GM19452 (cell line): ENCODE data around the gene IQCH.

Source experiments
- ATAC-seq: cut with Tn5 transposase; IDR thresholded peaks from one replicate; pipeline ENCODE4 v1.9.1; 2021; ENCODE audit not compliant: unreplicated experiment

Gene IQCH

GRCh38 chr15:67296684-67297083 is 42.1 kb downstream of the IQCH start:
- ATAC-seq = no peak

DNA sequence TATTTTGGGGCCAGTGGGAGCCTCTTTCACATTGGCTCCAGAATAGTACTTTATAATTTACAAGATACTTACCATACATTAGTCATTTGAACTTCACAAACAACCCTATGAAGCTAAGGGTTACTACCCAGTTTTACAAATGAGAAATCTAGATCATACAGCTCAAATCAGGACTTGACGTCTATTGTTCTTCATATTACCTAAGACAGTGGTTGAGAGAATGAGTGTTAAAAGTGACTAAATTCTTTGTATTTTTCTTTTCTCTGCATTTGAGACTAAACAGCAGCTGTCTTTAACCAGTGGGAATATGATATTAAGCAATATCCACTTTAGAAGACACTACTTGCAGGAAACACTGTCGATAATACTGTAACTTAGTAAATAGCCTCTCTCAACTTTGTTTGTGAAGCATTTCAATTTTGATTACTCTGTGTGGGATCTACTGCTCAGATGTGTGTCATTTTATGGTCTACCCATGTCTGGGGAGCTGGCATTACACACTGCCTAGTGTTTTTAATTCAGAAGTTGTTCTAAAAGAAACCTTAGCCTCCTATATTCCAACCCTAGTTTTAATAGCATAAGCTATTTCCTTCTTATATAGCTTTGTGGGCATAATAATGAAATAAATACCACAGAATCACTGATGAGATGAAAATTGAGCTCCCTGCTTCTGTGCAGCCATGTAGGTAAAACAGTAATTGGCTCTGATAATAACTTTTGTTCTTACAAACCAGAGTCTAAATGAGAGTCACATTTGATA is 45.9 kb downstream of the IQCH start:
- no peak for ATAC-seq

DNA sequence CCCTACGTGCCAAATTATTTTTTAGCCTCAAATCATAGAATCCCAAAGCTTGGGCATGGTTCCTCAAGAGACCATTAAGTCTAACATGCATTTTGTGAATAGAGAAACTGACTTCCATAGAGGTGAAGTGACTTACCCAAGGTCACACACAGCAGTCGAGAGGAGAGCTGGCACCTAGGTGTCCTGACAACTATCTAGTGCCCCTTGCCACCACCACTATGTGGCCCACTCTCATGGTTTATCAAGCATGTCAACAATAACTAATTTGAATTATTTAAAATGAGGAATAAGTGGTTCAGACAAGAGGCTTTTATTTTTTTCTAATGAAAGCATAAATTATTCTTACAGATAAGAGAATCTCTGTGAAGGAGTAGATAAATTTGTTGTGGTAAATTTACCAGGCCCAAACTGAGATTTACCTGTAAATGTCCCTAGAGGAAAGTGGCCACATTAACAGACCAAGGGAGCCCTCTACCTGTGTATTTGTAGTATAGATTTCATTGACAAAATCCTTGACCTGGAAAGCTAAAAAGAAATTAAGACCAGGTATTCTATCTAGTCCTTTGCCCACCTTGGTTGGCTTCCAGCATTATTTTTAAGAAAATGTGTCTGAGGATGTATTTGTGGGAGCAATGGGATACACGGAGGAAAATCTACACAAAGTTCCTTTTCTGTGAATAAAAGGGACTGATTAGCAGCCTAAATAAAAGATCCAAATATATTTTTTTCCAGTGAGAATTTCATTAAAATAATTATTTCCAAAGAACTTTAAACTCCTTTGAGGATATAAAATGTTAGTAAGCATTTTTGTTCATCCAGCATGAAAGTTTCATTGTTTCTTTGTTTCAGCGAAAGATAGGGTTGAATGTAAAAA is 49.1 kb downstream of the IQCH start:
- ATAC-seq = no peak

DNA sequence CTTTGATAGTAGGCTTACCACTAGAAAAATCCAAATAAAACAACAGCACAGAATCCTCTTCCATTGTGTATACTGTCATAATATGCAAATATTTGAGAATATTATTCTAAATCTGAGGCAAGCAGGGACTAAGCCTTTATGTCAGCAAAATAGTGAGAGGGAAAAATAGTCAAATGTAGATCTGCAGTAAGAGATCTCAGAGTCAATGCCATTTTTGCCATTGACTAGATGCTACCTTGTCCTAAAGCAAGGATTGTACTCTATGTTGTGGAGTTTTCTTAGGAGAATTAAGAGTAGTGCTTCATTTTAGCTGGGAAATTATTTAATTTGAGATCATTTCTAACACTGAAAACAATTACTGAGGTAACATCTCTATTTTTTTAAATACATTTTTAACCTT is 50.2 kb downstream of the IQCH start:
- ATAC-seq = no peak

DNA sequence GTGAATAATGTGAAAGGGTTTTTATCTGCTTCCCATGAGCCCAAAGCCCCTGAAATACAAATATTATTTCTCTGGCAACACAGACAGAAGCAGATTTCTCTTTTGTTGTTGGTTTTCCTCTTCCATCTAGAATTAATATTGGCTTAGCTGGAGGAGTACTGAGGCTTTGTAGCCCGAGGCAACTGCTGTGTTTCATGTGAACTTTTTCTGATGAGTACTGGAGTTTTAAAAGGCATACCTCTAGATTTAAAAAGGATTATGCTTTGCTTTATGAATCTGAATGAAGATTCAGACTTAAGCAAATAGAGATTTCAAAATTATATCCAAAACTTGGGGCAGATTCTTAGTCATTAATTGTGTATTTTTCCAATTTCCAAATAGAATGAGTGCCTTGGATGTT is 50.9 kb downstream of the IQCH start:
- no peak for ATAC-seq

DNA sequence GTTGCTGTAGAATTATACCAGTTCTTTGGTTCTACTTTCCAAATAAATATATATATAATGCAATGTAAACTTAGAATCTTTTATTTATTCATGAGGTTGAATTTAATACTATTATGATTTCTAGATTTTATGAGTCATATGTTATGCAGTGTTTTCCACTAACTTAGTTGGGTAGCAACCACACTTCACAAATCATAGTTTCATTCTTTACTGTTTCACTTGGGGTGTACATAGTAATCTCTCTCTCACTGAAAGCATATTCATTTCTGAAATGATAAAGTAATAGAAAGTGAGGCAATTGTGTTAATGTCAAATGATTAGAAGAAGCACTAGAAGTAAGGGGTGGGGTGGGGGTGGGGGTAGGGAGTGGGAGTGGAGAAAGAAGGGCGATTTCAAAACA is 52.6 kb downstream of the IQCH start:
- ATAC-seq = no peak

GRCh38 chr15:67307889-67308597 is 53.5 kb downstream of the IQCH start:
- no peak for ATAC-seq

DNA sequence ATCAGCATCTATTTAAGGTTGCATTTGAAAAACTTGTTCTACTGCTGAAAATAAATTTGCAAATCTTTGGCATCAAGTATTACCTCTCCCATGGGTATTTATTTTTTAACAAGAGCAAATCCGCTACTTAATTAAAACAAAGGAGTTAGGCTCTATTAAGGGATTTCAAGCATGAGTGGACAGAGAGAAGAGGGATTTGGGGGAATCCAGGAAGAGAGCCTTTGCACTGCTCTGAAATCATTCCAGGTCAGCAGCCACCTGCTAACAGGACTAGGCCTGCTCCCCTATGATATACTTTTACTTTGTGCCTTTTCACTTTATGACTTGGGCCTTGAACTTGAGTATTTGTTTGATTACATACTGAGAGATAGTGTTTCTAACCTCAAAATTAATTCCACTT is 57.1 kb downstream of the IQCH start:
- ATAC-seq = no peak

- ATAC-seq = no peak
Measured at GRCh38 chr15:67319961-67320360, 65.4 kb downstream of the IQCH start.

DNA sequence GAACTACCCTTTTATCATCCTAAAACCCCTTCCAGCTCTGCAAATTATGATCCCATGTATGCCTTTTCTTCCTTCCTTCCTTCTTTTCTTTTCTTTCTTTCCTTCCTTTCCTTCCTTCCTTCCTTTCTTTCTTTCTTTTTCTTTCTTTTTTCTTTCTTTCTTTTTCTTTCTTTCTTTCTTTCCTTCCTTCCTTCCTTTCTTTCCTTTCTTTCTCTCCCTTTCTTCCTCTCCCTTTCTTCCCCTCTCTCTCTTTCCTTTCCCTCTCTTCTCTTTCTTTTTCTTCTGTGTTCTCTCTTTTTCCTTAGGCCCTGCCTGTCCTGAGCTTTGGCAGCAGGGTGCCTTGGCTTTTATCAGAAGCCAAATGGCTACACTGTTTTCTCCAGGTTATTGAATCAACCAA is 66.8 kb downstream of the IQCH start:
- ATAC-seq = no peak

DNA sequence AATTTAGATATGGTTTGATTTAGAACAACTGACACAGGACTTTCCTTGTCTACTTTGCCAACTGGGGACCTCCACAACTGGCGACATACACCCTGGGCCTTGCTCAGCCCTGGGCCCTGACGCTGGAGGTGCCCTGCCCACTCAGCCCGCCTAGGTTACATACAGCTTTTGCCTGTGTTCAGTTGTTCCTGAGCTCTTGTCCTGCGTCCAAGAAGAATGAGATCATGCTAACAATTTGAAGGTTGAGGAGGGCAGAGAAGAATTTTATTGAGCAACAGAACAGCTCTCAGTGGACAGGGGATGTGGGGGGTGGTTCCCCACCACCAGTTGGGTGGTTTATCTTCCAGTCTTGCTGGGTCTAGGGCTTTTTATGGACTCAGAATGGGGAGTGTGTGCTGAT is 67.9 kb downstream of the IQCH start:
- no peak for ATAC-seq

GRCh38 chr15:67327312-67327711 is 72.7 kb downstream of the IQCH start:
- no peak for ATAC-seq

GRCh38 chr15:67327737-67328136 is 73.2 kb downstream of the IQCH start:
- no peak for ATAC-seq

DNA sequence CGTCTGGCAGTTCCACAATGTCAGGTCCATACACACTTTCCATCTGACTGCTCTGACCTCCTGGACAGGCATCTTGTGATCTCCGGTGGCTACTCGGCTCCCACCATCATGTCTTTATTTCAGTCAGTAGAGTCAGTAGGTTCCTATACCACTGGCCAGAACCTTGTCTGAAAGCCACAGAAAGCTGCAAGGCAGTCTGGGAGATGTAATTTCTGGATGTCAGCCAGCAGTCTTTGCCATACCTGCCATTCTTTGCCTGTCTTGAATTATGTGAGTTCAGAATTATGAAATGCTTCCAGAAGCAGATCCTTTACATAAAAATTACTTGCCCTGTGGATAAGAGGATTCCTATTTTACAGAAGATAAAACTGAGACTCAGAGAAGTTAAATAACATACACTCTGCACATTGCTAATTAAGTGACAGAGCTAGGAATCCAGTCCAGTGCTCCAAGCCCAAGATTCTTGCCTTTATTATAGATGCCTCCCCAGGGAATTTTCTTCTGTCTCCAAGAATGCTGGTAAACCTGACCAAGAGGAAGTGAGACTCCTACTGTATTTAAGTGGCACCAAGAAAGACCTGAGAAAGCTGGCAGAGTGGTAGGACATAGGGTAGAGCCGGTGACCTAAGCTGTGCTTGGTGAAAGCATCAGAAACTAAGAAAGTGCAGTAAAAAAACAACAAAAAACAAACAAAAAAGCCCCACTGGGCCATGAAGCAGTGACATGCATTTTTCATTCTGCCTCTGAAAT is 75.6 kb downstream of the IQCH start:
- no peak for ATAC-seq

DNA sequence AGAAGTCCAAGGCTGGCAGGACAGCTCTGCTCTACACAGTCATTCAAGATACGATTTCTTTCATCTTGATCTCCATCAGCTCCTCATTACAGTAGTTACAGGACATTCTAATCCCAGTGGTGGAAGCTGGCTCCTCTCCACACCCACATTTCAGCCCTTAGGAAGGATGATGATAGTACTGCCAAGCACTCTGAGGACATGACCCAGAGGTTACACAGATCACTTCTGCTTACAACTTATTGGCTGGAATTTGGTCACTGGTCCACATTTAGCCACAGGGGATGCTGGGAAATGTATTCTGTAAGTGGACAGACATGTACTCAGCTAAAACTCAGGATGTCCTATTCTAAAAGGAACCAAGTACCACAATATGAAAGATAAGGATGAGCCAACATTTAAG is 77.1 kb downstream of the IQCH start:
- no peak for ATAC-seq

- no peak for ATAC-seq
Measured at GRCh38 chr15:67335026-67335425, 80.4 kb downstream of the IQCH start.

GRCh38 chr15:67335534-67336222 is 81.1 kb downstream of the IQCH start:
- ATAC-seq = no peak

- ATAC-seq = no peak
Measured at GRCh38 chr15:67340630-67341029, 86.0 kb downstream of the IQCH start.

GRCh38 chr15:67341539-67341938 is 87.0 kb downstream of the IQCH start:
- no peak for ATAC-seq

GRCh38 chr15:67343206-67343605 is 88.6 kb downstream of the IQCH start:
- no peak for ATAC-seq
